Activated CD8-positive, alpha-beta memory T cell treated with anti-CD3 and anti-CD28 coated beads for 36 hours (primary cell): ENCODE results near the gene NEMF. TPM values are rescaled to one million over a fixed set of nuclear protein-coding genes. Genes with fewer than 3 reads are reported as not detected.
"Not testable (repeated sequence)": the region's sequence is repeated elsewhere in the genome, so short reads cannot be mapped to it uniquely, and the experiment has no call there.

Experiments used
- CTCF ChIA-PET: fragments of 350-600 bp; sonication (Branson Sonifier 250); formaldehyde crosslinking; loops from one replicate; lab custom pipeline; 2021; ENCODE audit warnings: antibody characterized with exemption; lab: Charles Lee
- POLR2A ChIA-PET: fragments of 350-600 bp; sonication (Branson Sonifier 250); formaldehyde crosslinking; loops from one replicate; lab custom pipeline; 2021; ENCODE audit warnings: antibody characterized with exemption; lab: Charles Lee
- total RNA-seq, 2 experiments: library from RNA; stranded (reverse); gene quantifications; one replicate each; pipeline ENCODE4 v1.2.3, GENCODE V29; 2021

The NEMF gene
- total RNA-seq, 2 experiments from 2014 or later: 73.3 to 74.7 TPM

DNA sequence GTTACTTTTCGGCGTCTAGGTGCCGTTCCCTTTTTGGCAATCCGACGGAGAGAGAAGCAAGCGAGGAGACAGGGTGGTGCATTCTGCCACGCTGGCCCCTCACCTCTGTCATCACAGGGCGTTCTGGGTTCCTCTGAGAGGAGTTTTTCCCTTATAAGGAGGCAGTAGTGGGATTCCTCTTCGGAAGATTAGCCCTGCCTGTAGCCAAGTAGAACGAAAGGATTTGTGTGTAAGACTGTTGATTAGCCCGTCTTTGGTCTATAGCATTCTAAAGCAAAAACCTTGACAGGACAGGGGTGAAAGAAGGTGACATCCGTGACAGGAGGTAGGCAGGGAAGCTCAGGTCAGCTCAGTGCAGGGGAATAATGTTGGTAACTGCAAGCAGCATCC is 9.1 kb upstream of the NEMF start:
- CTCF ChIA-PET: interaction anchor here (0.7 to 4.0 kb wide), 21 partner anchors 9 to 459 kb away, joined by 3 to 44 read pairs (median 5); partner anchors contain the start of genes ARF6, NEMF, SOS2 and VCPKMT

DNA sequence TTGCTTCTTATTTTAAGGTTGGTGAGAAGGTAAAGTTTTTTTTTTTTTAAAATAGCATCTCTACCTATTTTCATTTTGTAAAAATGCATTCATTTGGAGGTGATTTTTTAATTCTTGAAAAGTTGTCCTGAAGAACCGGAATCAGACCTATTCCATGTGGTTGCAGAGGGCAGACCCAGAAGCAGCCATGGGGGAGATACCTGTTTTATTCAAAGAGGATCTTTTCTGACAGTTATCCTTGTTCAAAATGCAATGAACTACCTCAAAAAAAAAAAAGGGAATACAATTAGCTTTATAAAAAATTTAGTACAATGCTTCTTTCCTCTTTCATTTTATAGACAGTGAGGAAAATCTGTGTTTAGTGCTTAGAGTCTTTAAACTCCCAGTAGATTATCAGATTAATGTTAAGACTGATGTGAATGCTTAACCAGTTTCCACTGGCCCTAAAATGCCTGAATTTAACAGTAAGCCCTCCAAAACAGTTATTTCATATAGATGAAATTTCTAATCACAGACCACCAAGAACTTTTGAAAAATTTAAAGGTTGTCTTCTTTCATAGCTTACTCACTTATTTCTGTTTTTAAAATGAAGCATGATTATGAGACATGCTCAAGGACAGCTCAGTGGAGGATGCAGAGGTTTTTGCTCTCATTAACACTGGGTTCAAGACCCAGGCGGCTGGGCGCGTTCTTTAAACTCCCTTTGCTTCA is 8.6 kb upstream of the NEMF start:
- POLR2A ChIA-PET: interaction anchor here (0.7 to 6.1 kb wide), 9 partner anchors 9 to 255 kb away, joined by 3 to 68 read pairs (median 4); partner anchors contain the start of genes ARF6, NEMF and VCPKMT
- CTCF ChIA-PET: interaction anchor here (0.8 to 4.0 kb wide), 18 partner anchors 9 to 459 kb away, joined by 3 to 44 read pairs (median 5); partner anchors contain the start of genes ARF6 and NEMF

More for the DNA sequence above, 9.1 kb upstream of the NEMF start:
- POLR2A ChIA-PET: interaction anchor here (0.7 to 6.1 kb wide), 11 partner anchors 31 to 254 kb away, joined by 3 to 68 read pairs (median 12); partner anchors contain the start of genes ARF6 and VCPKMT

DNA sequence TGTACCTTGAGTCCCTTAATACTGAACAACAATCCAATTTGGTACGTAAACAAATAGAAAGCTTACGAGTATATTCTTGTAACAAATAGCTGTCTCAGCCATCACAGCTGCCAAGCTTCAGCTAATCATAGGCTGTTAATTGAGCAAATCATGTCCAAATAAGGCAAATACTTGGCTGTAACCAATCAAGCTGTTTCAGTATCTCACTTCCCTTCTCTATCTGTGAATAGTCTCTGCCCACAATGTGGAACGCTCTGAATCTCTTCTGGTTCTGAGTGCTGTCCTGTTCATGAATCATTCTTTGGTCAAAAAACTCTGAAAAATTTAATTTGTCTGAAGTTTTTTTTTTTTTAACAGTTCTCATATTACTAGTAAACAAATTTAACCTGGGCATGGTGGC is 5.8 kb upstream of the NEMF start:
- POLR2A ChIA-PET: interaction anchor here (0.7 kb wide), 2 partner anchors 19 to 230 kb away, joined by 3 to 4 read pairs; no protein-coding TSS in a partner anchor

DNA sequence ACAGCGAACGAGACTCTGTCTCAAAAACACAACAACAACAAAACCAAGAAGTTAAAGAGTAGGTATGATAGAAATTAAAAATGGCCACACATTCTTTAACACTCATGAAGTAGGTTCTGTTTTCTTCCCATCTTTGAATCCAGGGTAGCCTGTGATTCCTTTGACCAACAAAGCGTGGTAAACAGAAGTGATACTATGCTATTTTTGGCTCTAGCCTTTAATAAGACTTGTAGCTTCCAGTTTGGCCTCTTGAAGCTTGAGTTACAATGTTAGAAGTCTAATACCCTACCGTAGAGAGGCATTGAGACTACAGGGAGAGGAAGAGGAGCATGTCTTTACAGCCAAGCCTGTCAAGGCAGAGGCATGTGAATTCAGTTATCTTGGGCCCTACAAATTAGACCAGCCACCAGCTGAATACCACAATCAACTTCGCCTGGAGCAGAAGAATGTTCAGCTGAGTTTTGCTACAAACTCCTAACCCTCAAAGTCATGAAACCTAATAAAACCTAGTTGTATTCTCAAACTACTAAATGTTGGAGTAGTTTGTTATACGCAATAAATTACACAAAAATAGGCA is 4.9 kb upstream of the NEMF start:
- ChIA-PET POLR2A (no interaction called here), CTCF (interaction anchor here (1.4 kb wide), 1 partner anchor 8 kb away, joined by 3 read pairs; no protein-coding TSS in a partner anchor)

More for the DNA sequence above, 5.8 kb upstream of the NEMF start:
- CTCF ChIA-PET: interaction anchor here (0.6 to 1.4 kb wide), 4 partner anchors 7 to 179 kb away, joined by 3 to 4 read pairs (median 3); no protein-coding TSS in a partner anchor

- ChIA-PET CTCF (interaction anchor here (0.6 to 3.8 kb wide), 10 partner anchors 8 to 282 kb away, joined by 3 to 35 read pairs (median 4); partner anchors contain the start of gene RPL36AL), POLR2A (no interaction called here)
These were observed 1.2 kb upstream of the NEMF start for GRCh38 chr14:49853572-49854375.

- CTCF ChIA-PET: interaction anchor here (0.6 to 3.8 kb wide), 17 partner anchors 9 to 283 kb away, joined by 3 to 35 read pairs (median 4); partner anchors contain the start of genes KLHDC2 and RPL36AL
- POLR2A ChIA-PET: interaction anchor here (1.5 to 2.6 kb wide), 5 partner anchors 10 to 263 kb away, joined by 7 to 9 read pairs (median 9); partner anchors contain the start of gene VCPKMT
These were observed 530 bp upstream of the NEMF start for GRCh38 chr14:49853158-49853477.

DNA sequence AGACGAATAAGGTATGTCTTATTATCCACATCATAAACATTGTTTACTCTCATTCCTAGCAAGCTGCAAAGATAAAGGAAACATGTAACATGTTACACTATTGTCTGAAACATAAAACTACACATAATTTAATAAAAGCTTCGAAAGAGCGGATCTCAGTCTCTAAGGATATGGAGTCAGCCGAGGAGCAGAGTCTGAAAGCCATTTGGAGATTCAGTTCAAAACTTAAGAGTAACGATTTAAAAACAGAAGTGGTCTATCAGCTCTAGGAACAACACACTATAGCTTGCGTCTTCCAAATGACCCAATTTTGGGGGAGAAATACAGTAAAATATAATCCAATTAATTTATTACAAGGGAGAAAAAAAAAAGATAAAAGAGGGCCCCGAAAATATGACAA is 775 bp downstream of the NEMF start:
- POLR2A ChIA-PET: interaction anchor here (0.5 to 2.6 kb wide), 10 partner anchors 9 to 680 kb away, joined by 3 to 9 read pairs (median 6); partner anchors contain the start of gene VCPKMT
- CTCF ChIA-PET: interaction anchor here (0.5 to 3.8 kb wide), 15 partner anchors 10 to 492 kb away, joined by 3 to 35 read pairs (median 5); partner anchors contain the start of gene KLHDC2

DNA sequence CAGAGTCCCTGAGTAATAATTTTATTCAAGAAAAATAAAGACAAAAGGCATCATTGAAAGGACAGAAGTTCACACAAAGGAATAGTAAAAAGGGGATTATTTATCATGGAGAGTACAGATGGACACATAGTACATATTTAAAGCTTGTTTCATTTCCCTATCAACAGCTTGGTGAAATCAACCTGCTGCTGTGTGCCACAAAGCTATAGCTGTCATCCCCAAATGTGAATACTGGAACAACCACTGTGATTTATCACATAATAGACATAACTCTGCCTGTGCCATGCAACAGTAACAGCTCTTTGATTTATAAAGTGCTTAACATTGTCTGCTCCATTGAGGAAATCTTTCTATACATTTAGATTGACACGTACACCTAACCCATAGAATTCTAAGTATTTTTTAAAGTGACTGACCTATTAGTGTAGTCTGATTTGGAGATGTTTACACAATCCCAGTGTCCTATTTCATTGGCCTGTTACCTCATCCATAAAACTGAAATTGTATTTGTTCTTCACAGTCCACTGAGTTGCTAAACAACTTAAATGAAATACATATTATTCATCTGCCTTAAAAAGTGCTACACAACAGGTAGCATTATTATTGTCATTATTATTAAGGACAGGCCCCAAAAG is 3.3 kb downstream of the NEMF start:
- ChIA-PET POLR2A (no interaction called here), CTCF (no interaction called here)

DNA sequence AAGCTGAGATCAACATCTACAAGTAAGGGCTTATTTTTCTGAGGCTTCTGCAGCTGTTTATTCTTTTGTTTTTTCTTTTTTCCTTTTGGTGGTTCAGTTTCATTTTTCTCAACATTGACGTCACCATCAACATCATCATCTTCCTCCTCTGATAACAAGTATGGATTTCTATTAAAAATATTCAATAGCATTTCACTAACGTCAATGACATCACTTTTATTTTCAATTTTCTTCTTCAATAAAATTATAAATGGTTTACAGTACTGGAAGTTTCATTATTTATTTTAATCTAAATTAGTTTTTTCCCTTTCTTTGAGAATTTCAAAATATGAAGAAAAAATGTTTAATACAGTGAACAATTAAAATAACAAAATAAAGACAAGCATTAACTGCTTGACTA is 23.9 kb downstream of the NEMF start:
- ChIA-PET CTCF (interaction anchor here (1.6 kb wide), 1 partner anchor 194 kb away, joined by 5 read pairs; the partner anchor contains the start of gene DNAAF2), POLR2A (no interaction called here)

GRCh38 chr14:49820176-49820575 is 32.4 kb downstream of the NEMF start:
- ChIA-PET POLR2A (no interaction called here), CTCF (no interaction called here)

DNA sequence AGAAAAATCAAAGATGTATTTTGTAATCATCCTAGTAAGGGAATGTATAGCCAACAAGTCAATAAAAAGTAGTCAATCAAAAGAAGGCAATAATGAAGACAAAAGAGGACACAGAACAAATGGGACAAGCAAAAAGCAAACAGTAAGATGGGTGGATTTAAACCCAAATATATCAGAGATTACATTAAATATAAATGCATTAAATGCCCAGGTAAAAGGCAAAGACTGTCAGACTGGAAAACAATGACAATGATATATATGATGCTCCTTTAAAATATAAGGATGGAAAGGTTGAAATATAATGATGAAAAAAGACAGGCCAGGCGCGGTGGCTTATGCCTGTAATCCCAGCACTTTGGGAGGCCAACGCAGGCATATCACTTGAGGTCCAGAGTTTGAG is 35.7 kb downstream of the NEMF start:
- POLR2A ChIA-PET: no interaction called here
- CTCF ChIA-PET: no interaction called here

DNA sequence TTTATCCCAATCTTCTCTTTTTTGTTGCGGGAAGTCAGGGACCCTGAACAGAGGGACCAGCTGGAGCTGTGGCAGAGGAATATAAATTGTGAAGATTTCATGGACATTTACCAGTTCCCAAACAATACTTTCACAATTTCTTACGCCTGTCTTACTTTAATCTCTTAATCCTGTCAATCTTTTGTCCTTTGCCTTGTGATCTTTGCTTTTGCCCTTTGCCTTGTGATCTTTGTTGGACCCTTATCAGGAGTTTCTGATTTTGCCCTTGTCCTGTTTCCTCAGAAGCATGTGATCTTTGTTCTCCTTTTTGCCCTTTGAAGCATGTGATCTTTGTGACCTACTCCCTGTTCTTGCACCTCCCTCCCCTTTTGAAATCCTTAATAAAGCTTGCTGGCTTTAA is 36.5 kb downstream of the NEMF start:
- POLR2A ChIA-PET, CTCF ChIA-PET: not testable (repeated sequence)

GRCh38 chr14:49808780-49809179 is 43.8 kb downstream of the NEMF start:
- CTCF ChIA-PET: no interaction called here
- POLR2A ChIA-PET: no interaction called here

GRCh38 chr14:49796025-49796424 is 56.6 kb downstream of the NEMF start:
- CTCF ChIA-PET: no interaction called here
- POLR2A ChIA-PET: no interaction called here

- CTCF ChIA-PET: no interaction called here
- POLR2A ChIA-PET: no interaction called here
These were observed 60.0 kb downstream of the NEMF start for GRCh38 chr14:49792618-49793017.

DNA sequence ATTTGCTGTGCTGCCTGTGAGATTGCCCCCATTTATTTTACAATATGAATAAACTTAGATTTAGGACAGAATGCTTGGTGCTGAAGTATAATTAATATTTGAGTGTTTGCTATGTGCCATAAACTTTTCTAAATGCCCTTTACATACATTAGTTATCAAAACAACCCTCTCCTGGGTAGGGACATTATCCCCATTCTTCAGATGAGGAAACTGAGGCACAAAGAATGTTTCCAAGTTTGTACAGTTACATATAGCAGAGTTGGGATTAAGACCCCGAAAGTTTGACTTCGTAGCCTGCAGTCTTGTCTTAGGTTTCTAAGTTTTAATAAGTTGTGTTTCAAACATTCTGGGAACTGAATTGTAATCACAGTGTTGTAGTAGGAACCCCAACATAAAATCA is 66.3 kb downstream of the NEMF start:
- ChIA-PET POLR2A (no interaction called here), CTCF (no interaction called here)

DNA sequence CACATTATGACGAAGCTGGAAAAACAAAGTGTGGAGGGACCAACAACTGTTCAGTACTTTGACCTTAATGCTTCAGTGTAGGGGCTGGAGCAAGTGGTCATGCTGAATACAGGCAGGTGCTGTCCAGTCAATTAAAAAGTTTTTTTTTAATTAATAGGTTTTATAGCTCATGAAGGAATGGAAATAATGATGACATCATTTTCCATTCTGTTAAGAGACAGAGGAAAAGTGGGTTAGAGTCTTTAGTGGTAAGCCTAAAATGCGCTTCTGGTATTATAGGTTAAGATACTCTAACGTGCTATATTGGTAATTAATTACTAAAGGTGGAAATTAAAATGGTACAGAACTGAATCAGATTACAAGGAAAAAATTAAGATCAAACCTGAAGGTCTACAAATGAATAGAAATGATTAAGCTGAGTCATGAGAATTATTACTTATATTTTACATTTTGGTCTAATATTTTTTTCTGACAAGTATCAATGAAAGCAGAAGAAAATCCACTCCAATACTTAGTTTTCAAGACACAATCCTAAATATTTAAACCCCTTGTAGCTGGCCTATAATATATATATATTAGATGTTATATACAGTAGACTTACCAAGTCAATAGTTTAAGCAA is 69.1 kb downstream of the NEMF start:
- POLR2A ChIA-PET: no interaction called here
- CTCF ChIA-PET: no interaction called here

DNA sequence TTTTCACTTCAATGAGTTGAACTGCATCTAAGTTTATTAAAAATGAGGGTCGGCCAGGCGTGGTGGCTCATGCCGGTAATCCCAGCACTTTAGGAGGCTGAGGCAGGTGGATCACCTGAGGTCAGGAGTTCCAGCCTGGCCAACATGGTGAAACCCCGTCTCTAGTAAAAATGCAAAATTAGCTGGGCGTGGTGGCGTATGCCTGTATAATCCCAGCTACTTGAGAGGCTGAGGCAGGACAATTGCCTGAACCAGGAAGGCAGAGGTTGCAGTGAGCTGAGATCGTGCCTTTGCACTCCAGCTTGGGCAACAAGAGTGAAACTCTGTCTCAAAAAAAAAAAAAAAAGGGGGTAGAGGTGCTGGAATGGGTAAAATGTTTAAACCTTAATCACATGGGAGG is 71.5 kb downstream of the NEMF start:
- ChIA-PET POLR2A (interaction anchor here (0.6 to 1.2 kb wide), 3 partner anchors 9 to 13 kb away, joined by 3 to 7 read pairs (median 3); partner anchors contain the start of gene KLHDC2), CTCF (interaction anchor here (1.1 kb wide), 1 partner anchor 34 kb away, joined by 3 read pairs; no protein-coding TSS in a partner anchor)
